NCI-H2029 treated with DMSO at 0.1 percent for 48 hours (cell line): ENCODE data around the gene CIB1.

ENCODE experiments used
- DNase-seq: peaks from one replicate; lab custom pipeline; 2025; lab: John Stamatoyannopoulos, UW

The CIB1 gene

GRCh38 chr15:90214553-90215196 is 19.1 kb downstream of the CIB1 start:
- DNase-seq, result no peak

- no peak for DNase-seq
Measured at GRCh38 chr15:90213818-90214204, 19.9 kb downstream of the CIB1 start.

- no peak for DNase-seq
Measured at GRCh38 chr15:90213122-90213817, 20.5 kb downstream of the CIB1 start.

GRCh38 chr15:90212221-90213098 is 21.3 kb downstream of the CIB1 start:
- no peak for DNase-seq

GRCh38 chr15:90211440-90212143 is 22.1 kb downstream of the CIB1 start:
- DNase-seq, result no peak

GRCh38 chr15:90211009-90211408 is 22.7 kb downstream of the CIB1 start:
- DNase-seq, result no peak

GRCh38 chr15:90210593-90210992 is 23.1 kb downstream of the CIB1 start:
- DNase-seq, result no peak

GRCh38 chr15:90209591-90209990 is 24.1 kb downstream of the CIB1 start:
- no peak for DNase-seq

- DNase-seq, result no peak
Measured at GRCh38 chr15:90208356-90208755, 25.4 kb downstream of the CIB1 start.

GRCh38 chr15:90207252-90207651 is 26.5 kb downstream of the CIB1 start:
- no peak for DNase-seq

GRCh38 chr15:90205886-90206285 is 27.9 kb downstream of the CIB1 start:
- DNase-seq, result no peak

GRCh38 chr15:90205050-90205848 is 28.5 kb downstream of the CIB1 start:
- no peak for DNase-seq

- DNase-seq, result no peak
Measured at GRCh38 chr15:90203922-90204321, 29.8 kb downstream of the CIB1 start.

GRCh38 chr15:90203473-90203872 is 30.3 kb downstream of the CIB1 start:
- DNase-seq, result no peak

- no peak for DNase-seq
Measured at GRCh38 chr15:90202929-90203328, 30.8 kb downstream of the CIB1 start.

GRCh38 chr15:90201944-90202375 is 31.8 kb downstream of the CIB1 start:
- no peak for DNase-seq

- no peak for DNase-seq
Measured at GRCh38 chr15:90201130-90201943, 32.4 kb downstream of the CIB1 start, which contains the start of gene SEMA4B. SEMA4B (plus strand) TSS chr15:90201330; CDS start chr15:90201579, 249 bp downstream.

- no peak for DNase-seq
Measured at GRCh38 chr15:90200534-90201129, 33.1 kb downstream of the CIB1 start.

GRCh38 chr15:90194655-90195054 is 39.1 kb downstream of the CIB1 start:
- DNase-seq, result no peak
